Loucy (cell line): ENCODE measurements around the gene GASK1A.

ENCODE experiments used
- CTCF ChIP-seq: fragments of 200-600 bp; sonication (generic); conservative IDR thresholded peaks from 2 replicates; pipeline ENCODE4 v1.5.1; 2014; ENCODE audit warnings: mild to moderate bottlenecking, antibody characterized with exemption, low read length
- EZH2phosphoT487 ChIP-seq: fragments of 200-600 bp; IDR thresholded peaks from 2 replicates; pipeline ENCODE4 v1.6.1; 2018; ENCODE audit warnings: antibody characterized with exemption, mild to moderate bottlenecking, moderate library complexity, borderline replicate concordance

DNA sequence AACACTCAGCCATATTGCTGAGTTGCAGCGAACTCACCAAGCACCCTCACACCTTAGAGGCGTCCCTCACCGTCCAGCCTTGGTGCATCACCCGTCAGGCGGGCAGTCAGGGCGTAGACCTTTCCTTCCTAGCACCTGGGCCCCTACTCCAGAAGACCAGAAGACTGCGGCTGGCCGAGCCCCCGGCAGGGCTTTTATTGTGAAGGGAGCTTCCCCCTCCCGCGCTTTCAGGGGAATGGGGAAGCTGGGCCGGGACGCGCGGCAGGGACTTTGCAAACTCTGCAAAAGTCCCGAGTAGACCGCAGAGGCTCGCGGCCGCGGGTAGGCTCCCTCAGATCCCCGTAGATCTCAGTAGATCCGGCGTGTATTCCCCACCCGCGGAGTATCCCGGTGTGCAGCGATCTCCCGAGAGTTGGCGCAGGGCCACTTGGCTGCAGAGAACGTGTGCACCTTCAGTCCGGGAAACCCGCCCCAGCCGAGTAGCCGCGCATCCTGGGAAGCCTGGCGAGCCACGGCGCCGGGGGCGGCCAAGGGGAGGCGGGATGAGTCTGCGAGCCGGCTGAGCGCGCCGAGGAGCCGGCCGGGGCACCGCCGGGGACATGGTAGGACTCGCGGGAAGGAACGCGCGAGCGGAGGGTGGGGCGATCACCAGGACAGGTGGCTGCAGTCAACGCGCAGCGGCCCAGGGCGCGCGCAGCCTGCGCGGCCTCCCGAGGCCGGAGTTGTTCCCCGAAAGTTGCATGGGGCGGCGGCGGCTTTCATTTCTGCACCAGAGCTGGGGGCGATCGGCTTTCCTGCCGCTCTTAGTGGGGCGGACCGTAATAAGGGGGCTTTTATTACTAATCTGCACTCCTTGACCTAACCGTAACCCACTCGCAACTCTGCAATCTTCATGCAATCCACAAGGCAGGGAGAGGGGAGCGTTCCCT is at the start of gene GASK1A:
- TF ChIP-seq CTCF (no peak), EZH2phosphoT487 (no peak)
